Stimulated activated CD8-positive, alpha-beta memory T cell treated with anti-CD3 and anti-CD28 coated beads, Interleukin-7, amount 100 ng/mL, for 1 hour (primary cell): ENCODE data around the gene CRYBG3.
"Not testable (repeated sequence)": the region's sequence is repeated elsewhere in the genome, so short reads cannot be mapped to it uniquely, and the experiment has no call there.

ENCODE experiments used
- DNase-seq, 2 donors: peaks; one replicate each; pipeline ENCODE4 v3.0.0-alpha.2; 2020; ENCODE audit warnings: low read depth in 2 of 2

The CRYBG3 gene

DNA sequence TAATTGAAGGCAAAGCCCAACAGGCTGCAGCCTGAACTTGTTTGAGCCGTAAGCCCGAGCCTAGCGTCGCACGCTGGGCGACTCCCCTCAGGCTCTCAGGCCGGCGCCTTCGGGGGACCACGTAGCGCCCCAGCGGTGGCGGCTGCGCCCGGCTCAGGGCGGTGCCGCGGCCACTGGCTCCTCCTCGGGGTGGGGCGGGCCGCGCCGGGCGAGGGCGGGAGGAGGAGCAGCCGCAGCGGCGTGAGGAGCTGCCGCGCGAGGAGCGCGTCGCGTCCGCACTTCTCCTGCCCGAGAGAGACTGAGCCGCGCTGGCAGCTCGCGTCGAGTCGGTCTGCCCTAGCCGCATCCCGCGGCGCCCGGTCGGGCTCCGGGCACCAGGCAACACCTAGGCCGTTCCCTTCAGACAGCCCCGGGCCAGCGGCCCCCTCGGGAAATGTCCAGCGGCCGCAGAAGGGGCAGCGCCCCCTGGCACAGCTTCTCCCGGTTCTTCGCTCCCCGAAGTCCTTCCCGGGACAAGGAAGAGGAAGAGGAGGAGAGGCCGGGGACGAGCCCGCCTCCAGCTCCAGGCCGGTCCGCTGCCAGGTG, at the start of gene CRYBG3:
CRYBG3 (plus strand) TSS at position 238 of the 585 bp plus-strand sequence; CDS start at position 434, 196 bp downstream.
- DNase-seq: peak; percentile 53 to 58

DNA sequence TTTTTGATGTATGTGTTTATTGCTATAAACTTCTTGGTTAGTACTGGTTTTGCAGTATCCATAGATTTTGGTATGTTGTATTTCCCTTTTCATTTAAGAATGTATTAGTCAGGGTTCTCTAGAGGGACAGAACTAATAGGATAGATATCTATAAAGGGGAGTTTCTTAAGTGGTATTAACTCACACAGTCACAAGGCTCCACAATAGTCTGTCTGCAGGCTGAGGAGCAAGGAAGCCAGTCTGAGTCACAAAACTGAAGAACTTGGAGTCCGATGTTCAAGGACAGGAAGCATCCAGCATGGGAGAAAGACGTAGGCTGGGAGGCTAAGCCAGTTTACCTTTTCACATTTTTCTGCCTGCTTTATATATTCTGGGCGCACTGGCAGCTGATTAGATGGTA, 48.9 kb upstream of the CRYBG3 start:
- DNase-seq: no peak

DNA sequence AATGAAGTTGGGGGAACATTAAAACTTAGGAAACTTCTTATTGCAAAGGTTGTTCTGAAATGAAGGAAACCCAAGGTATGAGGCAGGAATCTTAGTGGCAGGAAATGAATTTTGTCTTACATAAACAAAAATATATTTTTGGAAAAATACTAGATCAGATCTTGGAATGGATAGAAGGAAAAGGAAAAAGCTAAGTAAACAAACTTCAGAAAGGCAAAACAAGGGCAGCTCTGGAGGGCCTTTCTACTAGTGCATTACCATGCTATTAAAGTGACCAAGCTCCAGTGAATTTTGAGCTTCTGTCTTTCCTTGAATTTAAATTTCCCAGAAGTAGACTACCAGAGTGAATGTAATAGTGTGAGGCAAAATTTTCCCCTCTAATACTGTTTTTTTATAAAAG, 43.7 kb upstream of the CRYBG3 start:
- no peak for DNase-seq

DNA sequence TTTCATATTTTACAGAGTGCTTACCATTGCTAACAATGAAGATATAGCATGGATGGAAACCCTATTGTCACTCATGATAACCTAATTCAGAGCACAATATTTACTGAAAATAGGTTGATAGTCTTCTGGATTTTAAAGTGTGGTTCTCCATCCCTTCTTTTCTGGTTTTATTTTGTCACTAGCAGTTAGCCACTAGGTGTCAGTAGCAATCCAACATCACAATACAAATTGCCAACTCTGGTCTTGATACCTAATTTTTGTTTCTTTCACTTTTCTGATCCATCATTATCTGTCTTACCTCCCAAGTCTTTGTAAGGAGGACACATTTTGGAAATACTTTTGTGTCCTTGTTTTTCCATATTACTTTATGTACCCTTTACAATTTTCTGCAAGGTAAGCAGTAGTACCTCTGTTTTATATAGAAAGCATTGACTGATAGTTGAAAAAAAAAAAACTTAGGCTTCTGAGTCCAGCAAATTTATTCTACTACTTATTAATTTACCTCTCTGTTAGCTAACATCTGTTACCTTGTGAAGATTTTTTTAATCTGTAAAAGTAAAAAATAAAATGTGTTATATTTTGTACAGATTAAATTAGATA, 28.3 kb upstream of the CRYBG3 start:
- DNase-seq: no peak

DNA sequence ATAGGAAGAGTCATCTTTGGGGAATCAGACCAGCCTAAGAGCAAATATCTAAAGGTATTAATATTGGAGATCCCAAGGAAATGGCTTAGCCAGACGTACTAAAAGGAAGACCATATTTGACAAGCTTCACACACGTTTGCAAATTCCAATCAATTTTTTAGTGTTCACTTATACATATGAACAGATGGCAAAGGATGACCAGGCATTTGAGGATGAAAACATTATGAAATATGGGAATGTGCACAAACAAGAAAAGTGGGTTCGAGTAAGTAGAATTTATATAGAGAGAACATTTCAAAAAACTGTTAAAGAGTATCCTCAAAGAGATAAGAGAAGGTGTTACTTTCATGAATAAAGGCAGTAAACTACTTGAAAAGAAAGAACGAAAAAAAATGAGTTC, 25.9 kb upstream of the CRYBG3 start:
- no peak for DNase-seq

DNA sequence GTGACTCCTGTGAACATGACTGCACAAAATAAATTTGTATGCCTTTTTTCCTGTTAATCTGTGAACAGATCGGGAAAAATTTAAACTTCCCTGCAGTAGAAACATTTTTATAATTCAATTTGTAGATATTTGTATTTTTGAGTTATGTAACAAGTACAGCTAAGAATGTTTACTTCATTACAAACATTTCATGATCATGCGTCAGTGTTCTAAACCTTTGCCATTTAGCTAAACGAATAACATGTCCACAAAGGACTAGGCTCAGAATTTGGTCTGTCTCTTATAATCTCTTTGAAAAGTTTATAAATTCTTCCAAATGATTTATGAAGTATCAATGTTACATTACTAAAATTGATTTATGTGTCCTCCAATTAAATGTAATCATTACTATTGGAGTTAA, 17.3 kb upstream of the CRYBG3 start:
- no peak for DNase-seq

DNA sequence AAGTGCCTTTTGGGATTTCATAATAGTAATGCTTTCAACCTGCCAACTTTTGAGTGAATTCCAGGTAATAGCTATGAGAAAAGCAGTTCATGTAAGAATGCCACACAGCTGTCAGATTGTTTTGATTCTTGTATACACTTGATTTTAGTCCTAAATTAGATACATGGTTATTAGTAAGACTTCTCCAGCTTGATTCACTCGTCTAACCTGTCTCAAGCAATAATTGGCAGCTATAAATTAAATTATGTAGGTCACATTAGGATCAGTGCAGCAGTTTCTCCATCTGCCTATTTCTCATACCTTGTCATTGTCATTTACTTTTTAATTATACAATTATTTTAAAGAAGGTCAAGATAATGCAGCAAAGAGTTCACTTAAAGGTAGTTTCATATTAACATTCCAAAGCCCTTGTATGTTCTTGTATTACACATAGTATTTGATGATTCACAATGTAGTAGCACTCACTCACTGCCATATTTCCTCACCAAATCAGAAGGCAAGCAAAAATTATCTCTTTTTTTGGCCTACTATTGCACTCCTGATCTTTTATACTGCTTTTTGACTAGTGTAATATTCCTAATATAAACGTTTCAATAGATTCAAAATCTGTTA, 10.9 kb upstream of the CRYBG3 start:
- no peak for DNase-seq

DNA sequence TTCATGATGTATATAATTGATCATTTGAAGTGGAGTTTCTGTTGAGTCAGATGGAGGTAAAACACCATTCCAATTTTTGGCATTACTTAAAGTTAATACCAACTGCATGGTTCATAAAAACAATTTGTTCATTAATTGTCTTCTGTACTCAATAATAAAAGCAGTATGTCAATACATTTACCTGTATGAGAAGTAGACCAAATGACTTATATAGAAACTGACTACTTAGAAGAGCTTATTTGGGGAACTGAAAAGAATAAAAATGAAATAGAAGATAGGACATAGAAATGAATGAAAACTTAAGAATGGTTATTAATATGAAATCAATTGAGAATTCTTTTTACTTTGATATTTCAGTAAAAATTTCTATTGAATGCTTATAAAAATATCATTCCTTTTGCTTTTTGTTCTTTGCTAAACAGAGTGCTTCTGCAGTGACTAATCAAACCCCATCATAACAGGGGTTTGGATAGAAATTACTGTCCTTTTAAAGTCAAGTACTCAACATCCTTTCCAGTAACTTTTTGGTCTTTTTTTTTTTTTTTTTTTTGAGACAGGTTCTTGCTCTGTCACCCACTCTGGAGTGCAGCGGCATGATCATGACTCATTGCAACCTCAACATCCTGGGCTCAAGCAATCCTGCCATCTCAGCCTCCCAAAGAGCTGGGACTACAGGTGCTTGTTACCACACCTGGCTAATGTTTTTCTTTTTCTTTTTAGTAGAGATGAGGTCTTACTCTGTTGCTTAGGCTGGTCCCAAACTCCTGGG, 6.5 kb upstream of the CRYBG3 start:
- no peak for DNase-seq

DNA sequence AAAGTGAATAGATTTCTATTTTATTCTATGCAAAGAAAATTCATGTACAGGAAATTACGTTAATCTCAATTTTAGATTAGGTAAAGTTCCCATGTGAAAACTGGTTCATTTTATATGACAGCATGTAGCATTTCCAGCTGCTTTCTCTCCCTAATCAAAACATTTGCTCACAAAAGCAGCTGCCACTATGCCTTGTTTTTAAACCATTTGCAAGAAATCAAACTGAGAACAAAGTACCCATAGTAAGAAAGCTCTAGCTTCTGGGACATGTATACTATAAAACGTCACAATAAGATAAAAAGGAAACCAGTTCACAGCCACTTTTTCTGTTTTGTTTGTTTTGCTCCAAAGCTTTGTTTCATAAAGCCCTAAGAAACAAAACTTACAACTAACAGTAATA, 5.0 kb upstream of the CRYBG3 start:
- no peak for DNase-seq

DNA sequence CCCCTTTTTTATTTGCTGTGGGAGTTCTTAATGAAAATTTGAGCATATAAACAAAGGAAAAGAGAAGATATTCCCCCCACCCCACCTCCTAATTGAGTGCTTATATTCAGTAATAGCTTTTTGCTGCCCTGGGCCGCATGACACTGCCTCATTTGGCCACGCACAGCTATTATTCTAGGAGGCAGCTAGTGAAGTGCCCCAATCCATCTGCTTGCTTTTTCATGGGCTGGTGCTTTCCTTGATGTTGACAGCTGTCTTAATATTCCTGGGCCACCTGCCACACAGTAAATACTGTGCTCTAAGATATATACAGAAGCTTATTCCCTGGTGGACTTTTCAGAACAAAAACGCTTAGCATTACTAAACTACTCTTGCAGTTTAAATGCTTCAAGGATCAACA, 3.8 kb upstream of the CRYBG3 start:
- DNase-seq: no peak

DNA sequence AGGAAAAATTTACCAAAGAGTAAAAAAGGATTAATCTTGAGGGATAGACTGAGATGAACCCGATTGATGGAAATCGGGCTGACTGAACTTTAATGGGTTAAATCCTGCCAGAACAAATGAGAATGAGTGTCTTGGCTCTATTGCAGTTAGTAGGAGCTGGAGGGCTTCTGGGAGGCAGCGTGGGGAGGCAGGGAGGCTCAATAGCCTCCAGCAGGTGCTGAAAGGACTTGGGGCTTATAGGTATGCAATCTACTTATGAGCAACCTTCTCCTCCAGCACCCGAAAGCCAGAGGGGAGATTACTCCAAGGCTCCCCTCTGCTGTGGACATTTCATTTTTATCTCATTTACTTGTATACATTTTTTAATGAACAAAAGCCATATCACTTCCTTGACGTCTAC, 1.0 kb upstream of the CRYBG3 start:
- no peak for DNase-seq

DNA sequence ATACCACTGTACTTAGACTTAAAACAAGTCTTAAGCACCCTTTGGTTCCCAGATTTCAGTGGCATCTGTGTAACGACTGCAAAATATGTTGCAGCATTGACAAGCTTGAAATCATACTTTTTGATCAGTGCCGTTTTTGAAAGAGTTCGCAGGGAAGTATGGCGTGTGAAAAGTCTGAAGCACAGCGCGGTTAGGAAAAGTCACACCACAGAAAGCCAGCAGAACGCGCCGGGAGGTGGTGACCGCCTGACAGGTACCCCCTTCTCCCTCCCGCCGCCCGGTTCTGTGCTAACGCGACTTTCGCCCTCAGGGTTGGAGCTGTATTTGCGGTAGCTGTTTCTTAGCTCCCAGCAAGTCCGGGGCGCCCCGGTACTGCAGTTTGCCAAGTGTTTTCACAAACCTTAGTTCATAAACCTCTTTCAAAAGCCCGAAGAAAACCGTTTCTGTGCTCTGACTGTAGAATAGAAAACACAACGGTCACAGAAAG, 481 bp upstream of the CRYBG3 start:
- peak in 1 of 2 donors; percentile 12 for DNase-seq

DNA sequence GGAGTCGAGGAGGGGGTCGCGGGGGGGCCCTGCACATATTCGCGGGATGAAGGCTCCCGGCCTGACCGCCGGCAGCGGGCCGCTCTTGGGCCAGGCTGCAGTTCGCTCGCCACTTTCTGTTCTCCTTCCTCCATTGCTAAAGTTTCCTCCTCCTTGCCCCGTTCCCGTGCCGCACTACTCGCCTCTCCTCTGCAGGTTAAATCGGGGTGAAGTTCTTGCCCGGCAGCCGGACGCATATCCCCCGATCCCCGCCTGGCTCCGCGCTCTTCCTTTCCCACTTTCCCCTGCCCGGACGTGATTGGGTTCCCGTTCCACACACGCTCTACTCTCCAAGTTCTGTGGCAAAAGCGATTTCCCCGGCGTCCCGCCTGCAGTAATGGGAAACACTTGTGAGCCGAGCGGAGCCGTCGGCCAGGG, 556 bp downstream of the CRYBG3 start:
- no peak for DNase-seq

DNA sequence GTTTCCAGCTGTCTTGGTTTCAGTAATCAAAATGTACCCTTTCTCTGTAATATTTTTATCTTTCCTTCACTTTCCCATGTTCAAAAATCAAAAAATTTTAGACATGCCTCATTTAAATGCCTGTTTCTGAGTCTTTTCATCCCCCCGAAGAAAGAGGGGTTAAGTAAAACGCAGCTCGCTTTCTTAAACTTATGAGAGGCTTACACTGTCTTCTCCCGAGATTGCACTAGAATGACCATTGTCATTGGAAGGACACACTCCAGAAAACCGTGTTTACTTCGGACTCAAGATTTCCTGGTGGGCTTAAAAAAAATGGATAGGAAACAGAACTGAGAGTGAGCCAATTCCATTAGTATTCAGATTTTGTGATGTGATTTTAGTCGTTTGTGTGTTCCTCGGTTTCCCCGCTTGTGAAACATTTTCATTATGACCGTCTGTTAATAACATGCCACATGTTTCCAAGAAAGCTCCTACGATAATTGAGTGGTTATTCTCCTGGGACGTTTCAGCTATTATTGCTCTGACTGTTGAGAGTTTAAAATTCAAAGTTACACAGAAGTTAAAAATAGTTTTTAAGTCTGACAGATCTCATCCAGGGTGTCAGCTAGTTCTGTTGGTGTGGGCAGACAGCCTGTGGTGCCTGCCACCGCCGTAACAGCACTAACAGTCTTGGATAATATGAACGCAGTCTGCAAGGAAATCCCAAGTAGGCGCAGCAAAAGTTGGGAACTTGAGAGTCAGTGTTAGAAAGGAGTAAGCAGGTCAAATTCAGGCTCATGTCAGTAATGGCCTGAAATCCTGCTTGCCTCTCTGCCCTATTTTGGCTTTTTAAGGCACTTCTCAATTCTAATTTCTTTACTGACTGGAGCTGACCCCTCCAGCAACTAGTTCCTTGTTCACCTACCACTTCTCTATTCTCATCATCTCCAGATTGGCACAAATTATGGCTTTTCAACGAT, 1.5 kb downstream of the CRYBG3 start:
- DNase-seq: no peak

DNA sequence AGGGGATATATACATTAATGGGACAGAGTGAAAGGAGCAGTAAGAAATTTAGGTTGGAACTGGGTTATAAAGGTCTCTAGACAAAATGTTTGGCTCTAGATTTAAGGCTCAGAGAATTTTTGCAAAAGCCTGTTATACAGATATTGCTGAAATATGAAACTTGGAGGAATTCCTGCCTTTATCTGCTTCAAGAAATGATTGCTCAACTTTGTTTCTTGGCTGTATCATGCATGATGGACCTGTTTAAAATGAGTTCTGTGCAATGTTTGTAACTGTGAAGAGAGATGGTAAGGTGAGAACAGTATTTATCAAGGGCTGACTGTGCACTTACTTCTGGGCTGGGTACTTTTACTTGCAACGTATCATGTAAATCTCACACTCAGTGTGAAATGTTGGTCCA, 3.3 kb downstream of the CRYBG3 start:
- DNase-seq: no peak

DNA sequence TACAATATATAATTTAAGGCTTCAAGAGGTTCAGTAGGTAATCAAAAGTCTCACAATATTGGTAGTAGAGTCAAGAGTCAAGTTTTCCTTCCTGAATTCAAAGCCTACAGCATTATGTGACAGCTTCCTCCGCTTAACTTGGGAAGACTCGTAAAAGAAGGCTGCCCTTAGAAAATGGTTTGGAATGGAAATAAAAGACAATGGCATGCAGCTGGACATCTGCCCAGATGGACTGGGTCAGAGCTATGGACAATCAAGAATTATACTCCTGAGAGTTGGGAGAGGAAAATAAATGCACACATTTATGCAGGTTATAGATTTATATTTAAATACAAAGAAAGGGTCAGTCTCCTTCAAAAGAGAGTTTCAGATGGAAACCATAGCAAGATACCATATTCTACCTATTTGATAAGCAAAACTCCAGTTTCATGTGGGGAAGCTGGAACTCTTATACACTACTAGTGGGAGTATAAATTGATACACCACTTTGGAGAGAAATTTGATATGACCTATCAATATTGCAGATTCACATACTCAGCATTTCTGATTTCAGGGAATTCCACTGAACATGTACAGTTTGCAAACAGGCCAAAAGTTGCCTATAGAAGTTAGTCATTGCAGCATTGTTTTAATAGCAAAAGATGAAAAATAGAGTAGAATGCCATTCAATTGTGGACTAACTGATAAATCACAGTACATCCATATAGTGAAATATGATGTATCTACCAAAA, 6.1 kb downstream of the CRYBG3 start:
- no peak for DNase-seq

DNA sequence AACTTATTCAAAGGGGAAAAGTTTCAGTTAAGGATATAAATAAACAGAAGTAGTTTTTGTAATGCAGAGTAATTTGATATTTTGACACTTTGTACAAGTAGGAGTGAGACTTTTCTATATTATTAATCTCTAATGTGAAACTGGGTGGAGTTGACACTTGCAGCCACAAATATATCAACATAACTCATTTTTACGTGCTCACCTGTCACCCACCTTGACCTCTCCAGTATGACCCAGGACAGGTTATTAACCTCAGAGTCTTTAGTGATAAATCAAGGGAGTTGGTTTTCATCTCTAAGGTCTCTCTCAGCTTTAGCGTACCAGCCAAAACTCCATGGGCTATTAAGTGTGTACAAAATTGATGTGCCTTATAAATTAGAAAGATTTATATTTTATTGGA, 7.4 kb downstream of the CRYBG3 start:
- DNase-seq: no peak

DNA sequence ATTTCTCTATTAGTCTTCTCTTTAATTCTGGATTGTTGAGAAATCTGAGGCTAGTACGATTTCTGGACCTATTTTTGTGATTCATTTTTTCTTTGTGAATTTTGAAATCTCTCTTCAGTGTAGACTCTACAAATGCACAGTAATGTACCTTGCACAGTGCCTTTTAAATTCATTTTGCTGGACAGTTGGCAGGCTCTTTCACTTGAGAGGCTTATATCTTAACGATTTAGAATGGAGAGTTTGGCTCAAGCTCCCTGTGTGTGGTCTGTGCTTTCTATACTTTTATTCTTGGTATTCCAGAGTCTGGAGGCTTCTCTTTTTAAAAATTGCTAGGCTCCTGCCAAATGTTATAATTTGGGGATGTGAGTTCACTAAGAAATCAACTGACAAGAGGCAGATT, 8.8 kb downstream of the CRYBG3 start:
- no peak for DNase-seq

DNA sequence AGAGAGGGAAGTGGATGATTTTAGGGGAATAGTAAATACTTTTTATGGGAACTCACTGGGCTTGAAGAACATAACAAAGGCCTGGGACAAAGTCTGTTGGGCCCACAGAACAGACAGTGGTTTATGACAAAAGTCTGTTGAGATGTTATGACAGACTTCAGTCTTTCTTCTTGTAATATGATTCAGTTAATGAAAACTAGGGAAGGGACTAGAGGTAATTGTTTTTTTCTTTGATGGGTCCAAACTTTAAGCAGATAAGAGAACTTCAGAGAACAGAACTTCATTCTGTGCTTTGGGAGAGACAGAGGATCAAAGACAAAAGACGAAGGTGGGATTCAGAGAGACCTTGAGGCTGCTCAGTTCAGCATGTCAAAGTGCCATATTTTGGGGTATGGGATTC, 9.3 kb downstream of the CRYBG3 start:
- no peak for DNase-seq

DNA sequence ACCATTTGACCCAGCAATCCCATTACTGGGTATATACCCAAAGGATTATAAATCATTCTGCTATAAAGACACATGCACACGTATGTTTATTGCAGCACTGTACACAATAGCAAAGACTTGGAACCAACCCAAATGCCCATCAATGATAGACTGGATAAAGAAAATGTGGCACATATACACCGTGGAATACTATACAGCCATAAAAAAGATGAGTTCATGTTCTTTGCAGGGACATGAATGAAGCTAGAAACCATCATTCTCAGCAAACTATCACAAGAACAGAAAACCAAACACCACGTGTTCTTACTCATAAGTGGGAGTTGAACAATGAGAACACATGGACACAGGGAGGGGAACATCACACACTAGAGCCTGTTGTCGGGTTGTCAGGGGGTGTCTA, 11.4 kb downstream of the CRYBG3 start:
- not testable (repeated sequence) for DNase-seq

DNA sequence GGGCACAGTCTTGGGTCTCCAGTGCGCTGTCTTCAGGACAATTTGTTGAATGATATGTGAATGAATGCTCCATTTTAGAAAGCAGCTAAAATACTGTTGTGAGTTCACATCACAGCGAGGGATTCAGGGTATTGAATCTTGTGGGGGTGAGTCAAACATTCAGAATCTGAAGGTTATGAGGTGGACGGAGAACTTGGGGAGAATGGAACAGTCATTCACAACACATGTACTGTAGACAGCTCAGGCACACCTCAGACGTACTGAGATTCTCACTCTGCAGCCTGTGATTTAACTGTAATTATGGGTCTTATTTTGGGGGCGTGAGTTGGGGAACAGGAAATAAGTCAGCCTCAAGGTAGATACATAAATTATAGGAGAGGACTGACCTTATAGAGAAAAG, 13.9 kb downstream of the CRYBG3 start:
- DNase-seq: no peak
